Fibroblast of the aortic adventitia (primary cell): ENCODE results near the gene APOA4. TPM values are rescaled to one million over a fixed set of nuclear protein-coding genes. Genes with fewer than 3 reads are reported as not detected.

Experiments used
- DNase-seq: peaks from one replicate; pipeline ENCODE4 v3.0.0-alpha.2; 2010; ENCODE audit warnings: low read depth
- H3K4me3 ChIP-seq: 2 replicates; pipeline ENCODE4 v1.5.1; 2011; ENCODE audit warnings: low read depth, mild to moderate bottlenecking, control low read depth, low read length, moderate library complexity
- CTCF ChIP-seq: IDR thresholded peaks from 2 replicates; pipeline ENCODE4 v1.5.1; 2011; ENCODE audit warnings: mild to moderate bottlenecking, low read length, control low read depth, inconsistent platforms; ENCODE audit not compliant: insufficient read depth
- total RNA-seq: library from RNA; depleted of rRNA; stranded (reverse); fragments of >200 nt; gene quantifications from 2 replicates; pipeline ENCODE4 v1.2.3, GENCODE V29; 2012; ENCODE audit warnings: low replicate concordance

APOA4 gene
- total RNA-seq, 1 donor = not detected

- no peak overlapping the region for H3K4me3 ChIP-seq
- no peak for DNase-seq
- TF ChIP-seq CTCF = no peak
Measured at GRCh38 chr11:116859175-116859574, 36.1 kb upstream of the APOA4 start.

GRCh38 chr11:116857936-116858335, 34.8 kb upstream of the APOA4 start:
- H3K4me3 ChIP-seq = no peak overlapping the region
- peak; percentile 49 for DNase-seq

GRCh38 chr11:116857316-116857715, 34.2 kb upstream of the APOA4 start:
- TF ChIP-seq CTCF = no peak
- H3K4me3 ChIP-seq = no peak overlapping the region
- peak; percentile 65 for DNase-seq

More at GRCh38 chr11:116857936-116858335, 34.8 kb upstream of the APOA4 start:
- no peak for TF ChIP-seq CTCF

GRCh38 chr11:116856423-116856822, 33.3 kb upstream of the APOA4 start:
- DNase-seq = no peak
- H3K4me3 ChIP-seq = no peak overlapping the region
- no peak for TF ChIP-seq CTCF

- no peak for TF ChIP-seq CTCF
- no peak overlapping the region for H3K4me3 ChIP-seq
- DNase-seq = no peak
Measured at GRCh38 chr11:116855413-116855812, 32.3 kb upstream of the APOA4 start.

GRCh38 chr11:116853461-116854073, 30.5 kb upstream of the APOA4 start:
- H3K4me3 ChIP-seq = no peak overlapping the region
- TF ChIP-seq CTCF = no peak
- peak; percentile 83 for DNase-seq

- DNase-seq = peak; percentile 75
- no peak overlapping the region for H3K4me3 ChIP-seq
- no peak for TF ChIP-seq CTCF
Measured at GRCh38 chr11:116852261-116853031, 29.3 kb upstream of the APOA4 start.
